ENCODE data around the gene OR5K3.

Gene OR5K3

GRCh38 chr3:98359993-98360675 is 30.3 kb upstream of the OR5K3 start:
- DNase-seq (ENCODE audit: low read depth), result no peak
- no peak overlapping the region for H3K4me3 ChIP-seq (ENCODE audit: control insufficient read depth, low read depth, low read length)
- no peak for TF ChIP-seq CTCF (IDR thresholded peaks at IDR 0.05; ENCODE audit: control insufficient read depth, insufficient read depth, low read depth, low read length, missing control alignments)

- DNase-seq (ENCODE audit: low read depth), result no peak
- no peak overlapping the region for H3K4me3 ChIP-seq (ENCODE audit: control insufficient read depth, low read depth, low read length)
- TF ChIP-seq CTCF (IDR thresholded peaks at IDR 0.05; ENCODE audit: control insufficient read depth, insufficient read depth, low read depth, low read length, missing control alignments), result no peak
Observed at GRCh38 chr3:98360681-98361080, 29.8 kb upstream of the OR5K3 start.

GRCh38 chr3:98361289-98361688 is 29.2 kb upstream of the OR5K3 start:
- no peak for DNase-seq (ENCODE audit: low read depth)
- no peak overlapping the region for H3K4me3 ChIP-seq (ENCODE audit: control insufficient read depth, low read depth, low read length)
- no peak for TF ChIP-seq CTCF (IDR thresholded peaks at IDR 0.05; ENCODE audit: control insufficient read depth, insufficient read depth, low read depth, low read length, missing control alignments)

GRCh38 chr3:98367464-98368246 is 22.8 kb upstream of the OR5K3 start:
- no peak for DNase-seq (ENCODE audit: low read depth)
- no peak overlapping the region for H3K4me3 ChIP-seq (ENCODE audit: control insufficient read depth, low read depth, low read length)
- no peak for TF ChIP-seq CTCF (IDR thresholded peaks at IDR 0.05; ENCODE audit: control insufficient read depth, insufficient read depth, low read depth, low read length, missing control alignments)

GRCh38 chr3:98371186-98371585 is 19.3 kb upstream of the OR5K3 start:
- TF ChIP-seq CTCF (IDR thresholded peaks at IDR 0.05; ENCODE audit: control insufficient read depth, insufficient read depth, low read depth, low read length, missing control alignments), result no peak
- no peak for DNase-seq (ENCODE audit: low read depth)
- H3K4me3 ChIP-seq (ENCODE audit: control insufficient read depth, low read depth, low read length), result no peak overlapping the region

- no peak for TF ChIP-seq CTCF (IDR thresholded peaks at IDR 0.05; ENCODE audit: control insufficient read depth, insufficient read depth, low read depth, low read length, missing control alignments)
- no peak for DNase-seq (ENCODE audit: low read depth)
- H3K4me3 ChIP-seq (ENCODE audit: control insufficient read depth, low read depth, low read length), result no peak overlapping the region
Observed at GRCh38 chr3:98371853-98372252, 18.6 kb upstream of the OR5K3 start.
